MCF 10A (cell line): ENCODE results near the gene PCCA. TPM values are rescaled to one million over a fixed set of nuclear protein-coding genes. Genes with fewer than 3 reads are reported as not detected.
"Not testable (repeated sequence)": the region's sequence is repeated elsewhere in the genome, so short reads cannot be mapped to it uniquely, and the experiment has no call there.

ENCODE experiments used
- BruUV-seq: library from RNA; stranded (reverse); fragments of 400-500 nt; replicated peaks from 2 replicates; lab custom pipeline; 2021; lab: Mats Ljungman, UMichigan
- CTCF ChIA-PET: fragments of 300-600 bp; sonication (Branson Sonifier 250); formaldehyde crosslinking; extraction: SDS; loops from one replicate; lab custom pipeline; 2021; ENCODE audit warnings: antibody characterized with exemption, inconsistent platforms; lab: Yijun Ruan, JAX
- POLR2A ChIA-PET: fragments of 300-600, 350-650 bp; sonication (Branson Sonifier 250); formaldehyde crosslinking; extraction: SDS; loops from one replicate; lab custom pipeline; 2020; ENCODE audit warnings: antibody characterized with exemption, inconsistent platforms; lab: Yijun Ruan, JAX
- DNase-seq: peaks from one replicate; pipeline ENCODE4 v3.0.0-alpha.2; 2018; ENCODE audit not compliant: unreplicated experiment
- H3K27ac Mint-ChIP-seq: one replicate; pipeline ENCODE4 v1.8.0; 2022; ENCODE audit warnings: mild to moderate bottlenecking, low read depth, mixed read lengths; ENCODE audit not compliant: unreplicated experiment
- H3K27me3 Mint-ChIP-seq: one replicate; pipeline ENCODE4 v1.8.0; 2022; ENCODE audit warnings: mixed read lengths; ENCODE audit not compliant: insufficient read depth, unreplicated experiment
- H3K36me3 Mint-ChIP-seq: one replicate; pipeline ENCODE4 v1.8.0; 2022; ENCODE audit warnings: mild to moderate bottlenecking, moderate library complexity, mixed read lengths; ENCODE audit not compliant: insufficient read depth, unreplicated experiment
- H3K4me1 Mint-ChIP-seq: one replicate; pipeline ENCODE4 v1.8.0; 2022; ENCODE audit warnings: mixed read lengths; ENCODE audit not compliant: insufficient read depth, unreplicated experiment
- H3K4me3 Mint-ChIP-seq: one replicate; pipeline ENCODE4 v1.8.0; 2022; ENCODE audit warnings: mild to moderate bottlenecking, moderate library complexity, mixed read lengths; ENCODE audit not compliant: unreplicated experiment
- H3K9me3 Mint-ChIP-seq: one replicate; pipeline ENCODE4 v1.8.0; 2022; ENCODE audit warnings: mixed read lengths; ENCODE audit not compliant: unreplicated experiment
- intact Hi-C: fragments of 100-400 bp; cut with micrococcal nuclease; formaldehyde crosslinking; loops from 2 replicates; pipeline ENCODE4 v1.14.1; 2022
- total RNA-seq: library from RNA; stranded (reverse); gene quantifications from 2 replicates; pipeline ENCODE4 v1.2.3, GENCODE V29; 2022
- TF ChIP-seq, protein P1 (sequence below): fragments of 200-600 bp; IDR thresholded peaks from one replicate; pipeline ENCODE4 v1.8.0; 2022; ENCODE audit warnings: antibody characterized with exemption, mild to moderate bottlenecking; ENCODE audit not compliant: unreplicated experiment

The PCCA gene
- total RNA-seq, 1 experiment from 2014 or later = 23.4 TPM

DNA sequence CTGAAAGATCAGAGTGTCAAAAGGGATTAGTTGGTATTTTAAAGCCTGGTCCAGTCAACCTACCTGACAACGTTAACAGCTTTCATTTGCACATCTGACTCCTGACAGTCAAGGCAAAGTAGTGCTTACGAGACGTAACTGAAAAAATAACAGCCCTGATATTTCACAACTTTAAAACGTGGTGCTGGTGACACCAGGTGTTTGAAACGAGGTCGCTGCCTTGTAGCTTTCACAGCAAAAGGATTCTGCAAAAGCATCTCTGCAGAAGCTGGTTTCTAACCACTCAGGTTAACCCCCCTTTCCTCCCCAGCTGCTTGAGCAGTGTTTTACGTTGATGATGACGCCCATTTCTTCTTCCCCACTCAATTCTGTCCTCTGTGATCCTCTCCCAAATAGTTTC, 476.4 kb downstream of the PCCA start:
- no peak overlapping the region for H3K4me3 Mint-ChIP-seq
- peaks cover 9% of the 10 kb centered on the region for H3K4me1 Mint-ChIP-seq
- CTCF ChIA-PET = interaction anchor here (0.9 kb wide), 1 partner anchor 563 kb away, joined by 3 read pairs; no protein-coding TSS in a partner anchor
- intact Hi-C loops = no loop called here
- no TSS peak for BruUV-seq
- no peaks in the 10 kb centered on the region for H3K9me3 Mint-ChIP-seq
- no peaks in the 10 kb centered on the region for H3K36me3 Mint-ChIP-seq
- no peak for DNase-seq
- TF ChIP-seq, protein P1, sequence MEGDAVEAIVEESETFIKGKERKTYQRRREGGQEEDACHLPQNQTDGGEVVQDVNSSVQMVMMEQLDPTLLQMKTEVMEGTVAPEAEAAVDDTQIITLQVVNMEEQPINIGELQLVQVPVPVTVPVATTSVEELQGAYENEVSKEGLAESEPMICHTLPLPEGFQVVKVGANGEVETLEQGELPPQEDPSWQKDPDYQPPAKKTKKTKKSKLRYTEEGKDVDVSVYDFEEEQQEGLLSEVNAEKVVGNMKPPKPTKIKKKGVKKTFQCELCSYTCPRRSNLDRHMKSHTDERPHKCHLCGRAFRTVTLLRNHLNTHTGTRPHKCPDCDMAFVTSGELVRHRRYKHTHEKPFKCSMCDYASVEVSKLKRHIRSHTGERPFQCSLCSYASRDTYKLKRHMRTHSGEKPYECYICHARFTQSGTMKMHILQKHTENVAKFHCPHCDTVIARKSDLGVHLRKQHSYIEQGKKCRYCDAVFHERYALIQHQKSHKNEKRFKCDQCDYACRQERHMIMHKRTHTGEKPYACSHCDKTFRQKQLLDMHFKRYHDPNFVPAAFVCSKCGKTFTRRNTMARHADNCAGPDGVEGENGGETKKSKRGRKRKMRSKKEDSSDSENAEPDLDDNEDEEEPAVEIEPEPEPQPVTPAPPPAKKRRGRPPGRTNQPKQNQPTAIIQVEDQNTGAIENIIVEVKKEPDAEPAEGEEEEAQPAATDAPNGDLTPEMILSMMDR = no peak
- H3K27me3 Mint-ChIP-seq = no peaks in the 10 kb centered on the region
- POLR2A ChIA-PET = no interaction called here
- H3K27ac Mint-ChIP-seq = no peak overlapping the region

DNA sequence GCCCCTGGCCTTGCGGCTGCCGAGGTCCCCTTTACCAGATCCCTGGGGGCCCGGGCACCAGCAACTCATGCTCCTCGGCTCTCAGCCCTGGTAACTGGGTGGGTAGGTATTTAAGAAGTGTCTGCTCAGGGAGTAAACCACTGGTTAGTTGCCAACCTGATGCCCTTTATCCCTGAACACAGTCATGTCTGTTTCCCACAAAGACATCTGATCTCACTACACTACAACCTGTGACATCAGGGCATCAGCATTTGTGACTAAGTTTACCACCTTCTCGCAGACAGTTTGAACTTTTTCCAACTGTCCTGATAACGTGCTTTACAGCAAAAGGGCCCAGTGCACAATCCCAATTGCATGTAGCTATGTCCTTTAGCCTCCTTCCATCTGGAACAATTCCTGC, 477.6 kb downstream of the PCCA start:
- H3K4me1 Mint-ChIP-seq = peaks cover 9% of the 10 kb centered on the region
- H3K27ac Mint-ChIP-seq = no peak overlapping the region
- no peaks in the 10 kb centered on the region for H3K9me3 Mint-ChIP-seq
- no peak for DNase-seq
- TF ChIP-seq, protein P1 = no peak
- CTCF ChIA-PET = interaction anchor here (0.6 kb wide), 1 partner anchor 91 kb away, joined by 3 read pairs; no protein-coding TSS in a partner anchor
- POLR2A ChIA-PET = no interaction called here
- H3K27me3 Mint-ChIP-seq = no peaks in the 10 kb centered on the region
- no TSS peak for BruUV-seq
- no peaks in the 10 kb centered on the region for H3K36me3 Mint-ChIP-seq
- intact Hi-C loops = no loop called here
- no peak overlapping the region for H3K4me3 Mint-ChIP-seq

DNA sequence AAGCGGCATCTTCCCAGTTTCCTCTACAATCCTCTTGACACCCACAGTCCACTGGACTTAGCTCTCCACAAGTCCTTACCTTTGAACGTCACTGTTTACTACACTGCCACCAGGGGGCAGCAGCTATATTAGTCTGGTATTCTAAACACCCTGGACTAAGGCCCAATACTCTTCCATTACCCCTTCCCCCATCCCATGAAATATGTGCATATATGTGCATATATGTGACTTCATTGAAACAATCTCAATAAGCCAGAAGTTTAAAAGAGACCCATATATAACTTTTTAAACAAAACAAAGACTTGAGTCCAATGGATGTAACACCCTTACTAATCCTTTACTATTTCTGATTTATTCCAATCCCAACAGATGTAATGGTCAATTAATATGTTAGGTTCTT, 484.2 kb downstream of the PCCA start:
- H3K4me3 Mint-ChIP-seq = no peak overlapping the region
- ChIA-PET POLR2A (interaction anchor here (1.0 to 1.4 kb wide), 2 partner anchors 12 to 555 kb away, joined by 3 to 5 read pairs; no protein-coding TSS in a partner anchor), CTCF (interaction anchor here (0.6 to 2.9 kb wide), 30 partner anchors 10 to 942 kb away, joined by 3 to 12 read pairs (median 4); partner anchors contain the start of gene GGACT)
- H3K27ac Mint-ChIP-seq = no peak overlapping the region
- no peaks in the 10 kb centered on the region for H3K4me1 Mint-ChIP-seq
- H3K27me3 Mint-ChIP-seq = no peaks in the 10 kb centered on the region
- BruUV-seq = no TSS peak
- no peaks in the 10 kb centered on the region for H3K36me3 Mint-ChIP-seq
- no peaks in the 10 kb centered on the region for H3K9me3 Mint-ChIP-seq
- intact Hi-C loops = loop anchor here (1.0 to 5.0 kb wide), 4 partner anchors 415 to 904 kb away; no protein-coding TSS in a partner anchor
- DNase-seq = peak; percentile 83
- TF ChIP-seq, protein P1 = peak; percentile 64

DNA sequence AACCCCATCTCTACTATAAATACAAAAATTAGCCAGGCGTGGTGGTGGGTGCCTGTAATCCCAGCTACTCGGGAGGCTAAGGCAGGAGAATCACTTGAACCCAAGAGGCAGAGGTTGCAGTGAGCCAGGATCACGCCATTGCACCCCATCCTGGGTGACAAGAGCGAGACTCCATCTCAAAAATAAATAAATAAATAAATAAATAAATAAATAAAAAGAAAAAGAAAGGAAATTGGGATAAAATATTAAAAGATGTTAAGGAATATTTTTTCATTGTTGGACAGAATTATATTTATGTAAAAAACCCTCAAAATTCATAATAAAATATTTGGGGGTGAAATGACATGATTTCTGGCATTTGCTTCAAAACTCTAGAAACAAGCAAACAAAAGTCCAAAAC, 488.3 kb downstream of the PCCA start:
- H3K4me3 Mint-ChIP-seq, DNase-seq, H3K36me3 Mint-ChIP-seq, intact Hi-C loops, H3K27me3 Mint-ChIP-seq, BruUV-seq, H3K9me3 Mint-ChIP-seq, H3K4me1 Mint-ChIP-seq, CTCF ChIA-PET, H3K27ac Mint-ChIP-seq: not testable (repeated sequence)
- POLR2A ChIA-PET = interaction anchor here (0.6 kb wide), 1 partner anchor 537 kb away, joined by 3 read pairs; no protein-coding TSS in a partner anchor

Other genes with a start within 250 kb of the PCCA start
- gene ZIC5, start 117.3 kb upstream of the PCCA start, total RNA-seq = not detected in 2 replicates
- 7.0 and 8.2 TPM in 2 replicates for gene ZIC2, start 107.3 kb upstream of the PCCA start, total RNA-seq